Stimulated activated CD8-positive, alpha-beta memory T cell treated with anti-CD3 and anti-CD28 coated beads, Interleukin-4, amount 100 ng/mL, for 48 hours (primary cell): ENCODE measurements around the gene FAM24B.

Source experiments
- DNase-seq: peaks from one replicate; pipeline ENCODE4 v3.0.0-alpha.2; 2020

The FAM24B gene

DNA sequence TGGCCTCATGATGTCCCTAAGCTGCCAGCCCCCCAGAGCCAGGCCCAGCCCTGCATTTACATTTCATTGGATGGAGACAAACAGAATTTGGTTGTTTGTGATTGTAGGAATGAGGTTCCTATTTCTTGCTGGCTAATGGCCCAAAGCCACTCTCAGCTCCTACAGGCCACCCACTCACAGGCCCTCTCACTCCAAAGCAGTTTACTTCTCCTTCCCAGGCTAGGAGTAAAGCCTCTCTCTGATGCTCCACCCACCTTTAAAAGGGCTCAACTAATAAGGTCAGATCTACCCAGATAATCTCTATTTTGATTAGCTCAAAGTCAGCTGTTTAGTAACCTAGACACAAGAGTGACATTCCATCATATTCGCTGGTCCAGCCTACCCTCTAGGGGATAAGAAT, 22.5 kb downstream of the FAM24B start:
- DNase-seq, result no peak

DNA sequence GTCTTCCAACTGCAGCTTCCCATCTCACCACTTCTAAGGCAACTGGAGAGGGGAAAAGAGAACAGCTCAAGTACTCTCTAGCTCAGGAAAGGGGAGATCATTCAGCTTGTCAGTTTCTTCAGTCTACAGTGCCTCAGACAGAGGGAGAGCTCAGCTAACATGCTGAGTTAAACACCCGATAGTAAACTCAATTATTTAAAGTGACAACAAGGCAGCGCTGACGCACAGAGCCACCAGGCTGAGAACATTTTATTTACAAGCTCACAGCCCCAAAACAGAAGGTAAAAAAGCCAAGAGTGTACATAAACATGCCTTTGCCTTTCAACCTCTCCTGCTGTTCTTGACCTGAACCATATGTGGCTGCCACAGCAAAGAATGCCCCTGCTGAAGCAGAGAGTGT, 23.6 kb downstream of the FAM24B start:
- DNase-seq, result no peak

- no peak for DNase-seq
These were observed 24.7 kb downstream of the FAM24B start for GRCh38 chr10:122854648-122855047.

DNA sequence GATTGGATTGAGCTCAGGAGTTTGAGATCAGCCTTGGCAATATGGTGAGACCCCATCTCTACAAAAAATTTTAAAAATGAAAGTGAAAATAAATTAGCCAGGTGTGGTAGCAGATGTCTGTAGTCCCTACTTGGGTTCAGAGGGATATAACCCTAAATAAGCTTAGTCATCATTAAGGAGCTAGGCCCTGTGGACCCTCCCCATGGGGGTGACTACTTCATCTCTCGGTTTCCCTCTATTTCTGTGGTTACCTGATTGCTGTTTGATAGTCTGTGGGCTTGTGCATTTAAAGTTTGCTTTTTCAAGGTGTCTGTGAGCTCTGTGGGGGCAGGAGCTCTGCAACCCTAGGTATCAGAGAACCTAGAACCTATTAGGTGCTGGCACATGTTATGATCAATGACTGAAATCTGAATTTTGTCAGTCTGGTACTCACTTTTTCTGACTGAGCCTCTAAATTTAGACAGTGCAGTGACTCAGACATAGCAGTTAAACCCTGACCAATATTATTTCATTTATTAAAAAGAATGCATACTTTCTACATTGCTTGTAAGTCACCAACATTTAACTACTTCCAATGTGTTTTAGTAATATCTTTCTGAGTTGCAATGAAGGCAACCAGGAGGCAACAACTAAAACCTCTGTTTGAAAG, 25.6 kb downstream of the FAM24B start:
- no peak for DNase-seq

DNA sequence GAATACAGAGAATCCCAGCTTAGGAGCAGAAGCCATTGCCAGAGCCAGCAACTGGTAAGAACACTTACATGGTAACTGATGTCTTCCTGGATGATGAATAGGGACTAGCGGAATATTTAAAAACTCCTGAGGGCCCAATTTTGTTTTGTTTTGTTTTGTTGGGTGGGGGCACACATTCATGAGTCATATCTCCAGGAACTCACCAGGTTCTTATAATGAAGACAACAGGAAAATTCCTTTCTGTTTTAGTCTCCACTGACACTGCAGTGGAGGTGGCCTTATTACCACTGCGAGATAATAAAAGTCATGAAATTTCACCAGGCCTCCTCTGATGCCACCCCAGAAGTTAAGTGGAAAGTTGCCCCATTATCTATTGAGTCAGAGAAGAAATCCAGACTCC, 27.1 kb downstream of the FAM24B start:
- no peak for DNase-seq

- DNase-seq, result no peak
These were observed 28.4 kb downstream of the FAM24B start for GRCh38 chr10:122850705-122851640.

- no peak for DNase-seq
These were observed 29.3 kb downstream of the FAM24B start for GRCh38 chr10:122849900-122850605.

- DNase-seq, result no peak
These were observed 30.3 kb downstream of the FAM24B start for GRCh38 chr10:122849090-122849489.

GRCh38 chr10:122847782-122848604, 31.4 kb downstream of the FAM24B start:
- no peak for DNase-seq

DNA sequence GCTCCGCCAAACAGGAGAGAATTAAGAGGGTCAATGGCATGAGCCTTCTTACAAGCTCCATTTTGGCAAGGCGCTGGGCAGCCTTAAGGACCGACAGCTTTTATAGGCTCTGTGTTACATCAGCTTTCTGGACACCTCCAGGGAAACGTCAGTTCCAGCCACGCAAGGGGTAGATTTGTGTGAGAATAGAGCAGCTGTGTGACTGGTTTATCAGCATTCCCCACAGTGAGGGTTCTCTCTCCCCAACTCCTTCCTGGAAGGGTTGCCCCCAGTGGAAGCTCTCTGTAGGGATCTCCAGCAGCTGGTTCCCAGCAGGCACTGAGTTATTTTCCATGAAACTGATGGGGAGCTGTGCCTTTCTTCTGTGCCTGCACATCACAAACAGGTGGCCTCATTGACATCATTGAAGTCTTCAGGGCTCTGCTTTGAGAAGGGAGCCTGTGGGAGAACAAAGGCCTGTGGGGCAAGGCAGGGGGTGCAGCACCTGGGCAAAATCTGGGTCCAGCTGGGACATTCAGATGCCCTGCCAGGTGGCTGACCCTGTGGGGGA, 33.5 kb downstream of the FAM24B start, which contains the start of gene CUZD1:
TSS of gene CUZD1 (minus strand) at position 75 of the 550 bp plus-strand sequence. CDS start at position 61, 14 bp downstream.
- DNase-seq, result no peak

DNA sequence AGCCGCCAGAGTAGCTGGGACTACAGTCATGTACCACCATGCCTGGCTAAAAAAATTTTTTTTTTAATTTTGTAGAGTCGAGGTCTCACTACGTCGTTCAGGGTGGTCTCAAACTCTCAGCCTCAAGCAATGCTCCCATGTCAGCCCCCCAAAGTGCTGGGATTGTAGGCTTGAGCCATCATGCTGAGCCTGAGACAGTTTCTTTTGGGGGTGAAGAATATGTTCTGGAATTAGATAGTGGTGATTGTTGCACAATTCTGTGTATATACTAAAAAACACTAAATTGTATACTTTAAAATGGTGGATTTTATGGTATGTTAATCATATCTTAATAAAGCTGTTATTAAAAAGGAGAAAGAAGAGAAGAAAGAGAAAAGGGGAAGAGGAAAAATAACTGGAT, 35.2 kb downstream of the FAM24B start:
- no peak for DNase-seq

DNA sequence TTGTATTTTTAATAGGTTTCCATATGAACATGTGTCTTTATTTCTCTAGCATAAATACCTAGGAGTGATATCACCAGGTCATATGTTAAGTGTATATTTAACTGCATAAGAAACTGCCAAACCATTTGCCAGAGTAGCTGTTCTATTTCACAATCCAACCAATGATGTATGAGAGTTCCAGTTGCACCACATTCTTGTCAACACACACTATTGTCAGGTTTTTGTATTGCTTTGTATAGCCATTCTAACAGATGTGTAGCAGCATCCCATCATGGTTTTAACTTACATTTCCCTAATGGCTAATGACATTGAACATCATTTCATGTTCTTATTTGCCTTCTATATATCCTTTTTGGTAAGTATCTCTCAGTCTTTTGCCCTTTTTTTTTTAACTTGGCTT, 37.8 kb downstream of the FAM24B start:
- DNase-seq, result no peak

DNA sequence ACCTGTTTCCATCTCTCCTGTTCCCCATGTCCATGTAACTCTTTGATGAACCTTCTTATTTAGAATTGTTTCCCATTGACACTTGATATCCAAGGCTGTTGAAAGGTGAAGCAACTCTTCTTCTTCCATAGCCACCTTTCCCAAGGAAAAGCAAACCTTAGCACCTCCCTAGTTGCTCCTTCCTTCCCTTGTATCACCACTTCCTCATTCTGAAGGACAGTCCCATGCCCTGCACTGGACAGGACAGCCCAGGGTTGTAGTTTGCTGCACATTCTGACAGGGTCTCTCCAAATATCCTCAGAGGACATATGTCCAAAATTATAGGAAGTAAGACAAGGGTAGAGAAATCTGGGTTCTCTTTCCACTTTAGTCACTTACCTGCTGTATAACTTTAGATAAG, 39.9 kb downstream of the FAM24B start:
- no peak for DNase-seq

- DNase-seq, result no peak
These were observed 40.5 kb downstream of the FAM24B start for GRCh38 chr10:122838880-122839279.

DNA sequence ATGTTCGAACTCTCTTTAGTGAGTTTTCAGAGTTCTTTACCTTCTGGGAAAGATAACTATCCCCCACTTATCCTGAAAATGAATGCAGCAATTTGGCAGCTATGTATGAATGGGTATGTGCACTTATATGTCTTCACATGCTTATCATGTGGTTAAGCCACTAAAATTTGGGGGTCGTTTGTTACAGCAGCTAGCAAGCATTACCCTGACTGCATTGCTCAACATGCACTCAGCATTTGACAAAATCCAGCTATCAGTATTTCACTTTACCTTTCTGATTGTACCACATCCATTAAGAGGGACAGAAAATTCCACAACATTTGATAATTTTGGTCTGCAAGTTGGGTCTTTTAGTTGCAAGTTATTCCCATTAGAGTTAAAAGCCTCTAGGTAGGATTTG, 43.5 kb downstream of the FAM24B start:
- DNase-seq, result no peak

GRCh38 chr10:122830965-122831353, 48.4 kb downstream of the FAM24B start:
- no peak for DNase-seq

DNA sequence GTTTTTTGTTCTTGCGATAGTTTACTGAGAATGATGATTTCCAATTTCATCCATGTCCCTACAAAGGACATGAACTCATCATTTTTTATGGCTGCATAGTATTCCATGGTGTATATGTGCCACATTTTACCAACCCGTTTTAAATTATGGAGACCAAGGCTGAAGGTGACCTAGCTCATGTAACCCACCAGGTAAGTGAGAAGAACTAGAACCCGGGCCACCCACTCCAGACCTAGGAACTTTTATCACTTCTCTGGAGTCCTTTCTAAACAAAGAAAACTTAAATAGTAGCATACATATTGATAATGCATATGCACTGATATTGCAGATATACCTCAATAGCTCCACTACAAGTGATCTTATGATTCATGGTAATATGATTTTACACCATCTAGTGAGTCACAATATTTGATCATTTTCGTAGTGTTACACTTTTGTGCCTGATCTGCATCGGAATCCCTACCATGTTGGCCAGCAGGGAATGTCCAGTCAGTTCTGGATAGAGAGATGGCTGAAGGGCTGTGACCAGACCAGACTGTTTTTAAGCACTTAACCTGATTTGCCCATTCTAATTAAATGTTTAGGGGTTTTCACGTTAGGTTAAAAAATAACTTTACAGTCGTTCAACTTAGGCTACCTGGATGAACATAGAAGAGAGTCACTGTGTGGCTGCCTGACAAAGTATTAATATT, 49.0 kb downstream of the FAM24B start:
- no peak for DNase-seq

GRCh38 chr10:122829454-122829853, 49.9 kb downstream of the FAM24B start:
- no peak for DNase-seq

DNA sequence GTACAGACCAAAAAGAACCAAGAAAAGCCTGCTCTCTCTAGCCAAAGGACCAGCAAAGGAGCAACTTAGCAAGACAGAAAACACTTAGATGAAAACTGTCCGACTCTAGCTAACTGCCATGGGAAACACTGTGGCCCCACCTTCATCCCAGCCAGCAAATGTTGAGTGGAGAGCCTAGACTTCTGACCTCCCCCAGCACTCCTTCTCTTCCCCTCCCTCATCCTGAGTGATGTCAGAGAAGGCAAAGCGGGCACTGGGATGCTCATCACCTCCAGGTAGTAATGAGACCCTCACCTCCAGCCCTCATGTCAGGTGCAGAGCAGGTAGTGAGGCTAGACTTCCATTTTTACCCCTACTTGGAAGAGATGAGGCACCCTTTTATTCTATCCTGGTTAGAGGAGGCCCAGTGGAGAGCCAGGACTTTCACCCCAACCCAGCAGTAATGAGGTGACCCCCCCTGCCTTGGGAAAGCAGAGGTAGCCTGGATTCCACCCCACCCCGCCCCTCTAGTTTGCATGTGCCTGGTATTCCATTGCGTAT, 50.6 kb downstream of the FAM24B start:
- no peak for DNase-seq

GRCh38 chr10:122827302-122827701, 52.1 kb downstream of the FAM24B start:
- DNase-seq, result no peak

- DNase-seq, result no peak
These were observed 56.2 kb downstream of the FAM24B start for GRCh38 chr10:122822973-122823690.
